Activated T-cell treated with anti-CD3 and anti-CD28 coated beads for 1 hour (primary cell): ENCODE data around the gene RAB17.

Source experiments
- DNase-seq: peaks from one replicate; pipeline ENCODE4 v3.0.0-alpha.2; 2020; ENCODE audit warnings: low read depth

The RAB17 gene, protein sequence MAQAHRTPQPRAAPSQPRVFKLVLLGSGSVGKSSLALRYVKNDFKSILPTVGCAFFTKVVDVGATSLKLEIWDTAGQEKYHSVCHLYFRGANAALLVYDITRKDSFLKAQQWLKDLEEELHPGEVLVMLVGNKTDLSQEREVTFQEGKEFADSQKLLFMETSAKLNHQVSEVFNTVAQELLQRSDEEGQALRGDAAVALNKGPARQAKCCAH

DNA sequence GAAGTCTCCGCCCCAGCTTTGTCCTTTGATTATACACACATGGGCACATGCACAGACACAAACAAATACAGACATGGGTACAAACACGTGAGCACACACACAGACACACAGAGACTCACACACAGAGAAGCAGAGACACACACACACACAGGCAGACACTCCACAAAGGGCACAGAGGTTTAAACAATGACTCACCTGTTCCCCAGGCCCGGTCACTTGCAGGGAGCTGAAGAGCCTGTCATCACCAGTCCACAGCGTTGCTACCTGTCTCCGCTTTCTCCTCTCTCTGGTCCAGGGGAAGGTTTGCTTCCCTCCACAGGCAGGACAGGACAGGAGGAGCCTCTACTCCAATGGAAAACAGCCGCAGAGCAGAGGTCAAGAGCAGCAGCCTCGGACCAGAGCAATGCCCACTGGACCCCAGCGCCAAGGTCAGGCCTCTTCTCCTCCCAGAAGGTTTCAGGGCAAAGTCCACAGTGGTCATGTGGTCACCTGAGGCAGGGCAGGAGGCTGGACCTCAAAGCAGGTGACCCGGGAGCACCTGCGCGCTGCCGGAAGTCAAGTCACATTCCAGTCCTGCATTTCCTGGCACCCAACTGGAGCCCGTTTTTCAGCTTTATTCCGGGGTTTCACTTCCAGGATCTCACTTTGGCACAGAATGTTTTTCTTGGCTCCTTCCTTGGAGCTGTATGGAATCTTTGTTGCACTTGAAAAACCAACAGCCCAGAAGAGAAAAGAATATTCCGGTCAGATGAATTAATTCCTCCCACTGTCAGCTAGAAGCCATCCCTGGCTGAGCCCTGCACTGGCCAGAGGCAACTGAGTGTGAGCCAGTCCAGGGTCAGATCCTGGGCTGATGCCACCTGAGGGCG, at the start of gene RAB17:
Gene RAB17, minus strand, starts transcription at position 463 of the 869 bp plus-strand sequence. CDS start 4,580 bp downstream, outside the sequence.
- no peak for DNase-seq

DNA sequence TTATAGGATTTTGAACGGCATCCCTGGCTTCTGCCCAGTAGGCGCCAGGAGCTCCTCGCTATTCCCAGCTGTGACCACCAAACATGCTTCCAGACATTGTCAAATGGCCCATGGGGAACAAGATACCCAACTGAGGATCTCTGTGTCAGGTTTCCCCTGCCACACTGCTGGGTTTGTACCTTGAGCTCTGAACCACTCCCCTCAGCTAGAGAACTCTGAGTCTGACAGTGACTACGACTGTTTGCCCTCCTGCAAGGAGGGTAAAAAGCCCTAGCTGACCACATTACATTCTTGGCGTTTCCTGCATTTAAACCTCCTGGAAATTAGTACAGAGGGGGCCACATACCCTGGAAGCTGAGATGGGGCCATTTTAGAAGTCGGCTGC, 49.3 kb upstream of the RAB17 start:
- no peak for DNase-seq

DNA sequence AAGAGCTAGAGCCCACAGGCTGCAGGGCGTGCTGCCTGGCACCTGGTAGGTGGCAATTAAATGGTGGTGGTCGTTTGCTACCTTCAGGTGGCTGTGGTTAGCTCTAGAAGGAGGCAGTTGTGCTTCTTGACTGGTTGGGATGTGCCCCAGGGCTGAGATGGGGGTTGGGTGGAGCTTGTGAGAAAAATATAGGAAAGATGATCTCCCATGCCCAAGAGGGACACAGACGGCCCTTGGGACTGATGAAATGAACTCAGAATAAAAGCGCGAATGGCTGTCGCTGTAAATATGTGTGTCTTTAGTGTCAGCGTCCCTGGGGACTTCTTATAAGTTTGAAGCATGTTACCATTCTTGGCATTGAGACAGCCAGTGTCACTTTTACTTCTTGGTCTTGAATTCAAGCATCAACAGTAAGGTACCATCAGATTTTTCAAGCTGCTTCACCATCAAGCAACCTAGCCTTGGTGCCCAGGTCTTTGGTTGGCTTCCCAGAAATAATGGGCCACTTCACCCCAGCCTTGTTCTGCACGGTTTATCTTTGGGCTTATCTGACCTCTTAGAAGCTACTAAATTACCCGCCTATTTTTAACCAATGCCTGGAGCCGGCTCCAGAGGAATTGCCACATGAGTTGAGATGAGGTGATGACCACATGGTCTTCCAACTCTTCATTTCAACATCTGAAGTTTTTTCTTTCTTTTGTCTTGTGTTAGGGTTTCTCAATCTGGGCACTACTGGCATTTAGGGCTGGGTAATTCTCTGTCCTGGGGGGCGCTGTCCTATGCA, 48.7 kb upstream of the RAB17 start:
- DNase-seq, result no peak

DNA sequence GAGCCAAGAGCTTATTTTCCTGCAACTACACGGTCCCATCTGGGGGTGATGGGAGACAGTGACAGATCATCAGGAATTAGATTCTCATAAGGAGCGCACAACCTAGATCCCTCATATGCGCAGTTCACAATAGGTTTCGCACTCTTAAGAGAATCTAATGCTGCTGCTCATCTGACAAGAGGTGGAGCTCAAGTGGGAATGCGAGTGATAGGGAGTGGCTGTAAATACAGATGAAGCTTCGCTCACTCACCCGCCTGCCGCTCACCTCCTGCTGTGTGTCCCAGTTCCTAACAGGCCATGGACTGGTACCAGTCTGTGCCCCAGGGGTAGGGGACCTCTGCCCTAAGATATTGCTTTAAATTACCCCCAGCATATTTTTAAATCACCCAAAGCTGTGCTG, 47.6 kb upstream of the RAB17 start:
- DNase-seq, result no peak

DNA sequence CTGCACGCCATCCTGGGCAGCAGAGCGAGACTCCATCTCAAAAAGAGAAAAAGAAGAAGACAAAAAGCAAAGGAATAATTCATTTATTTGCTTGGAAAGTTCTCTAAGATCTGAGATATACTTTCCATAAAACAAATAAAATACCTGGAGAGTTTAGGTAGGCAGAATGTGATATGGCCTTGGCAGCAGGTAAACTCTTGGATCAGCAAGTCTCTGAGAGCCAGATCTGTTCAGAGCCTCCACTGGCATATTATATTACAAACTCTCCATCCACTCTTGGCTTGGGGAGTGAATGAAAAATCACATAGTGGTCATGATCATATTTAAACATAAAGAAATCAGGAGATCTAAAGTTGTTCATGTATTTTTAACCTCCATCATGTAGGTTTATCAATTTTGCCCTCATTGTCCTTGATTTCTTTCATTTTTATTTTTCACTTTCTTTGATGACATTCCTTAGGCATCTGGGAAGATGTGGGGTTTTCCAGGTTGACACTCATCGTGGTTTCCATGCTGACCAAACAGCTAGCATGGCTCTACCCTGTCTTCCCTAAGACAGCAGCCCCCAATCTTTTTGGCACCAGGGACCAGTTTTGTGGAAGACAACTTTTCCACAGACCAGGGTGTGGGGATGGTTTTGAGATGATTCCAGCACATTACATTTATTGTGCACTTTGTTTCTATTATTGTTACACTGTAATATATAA, 47.0 kb upstream of the RAB17 start:
- no peak for DNase-seq

DNA sequence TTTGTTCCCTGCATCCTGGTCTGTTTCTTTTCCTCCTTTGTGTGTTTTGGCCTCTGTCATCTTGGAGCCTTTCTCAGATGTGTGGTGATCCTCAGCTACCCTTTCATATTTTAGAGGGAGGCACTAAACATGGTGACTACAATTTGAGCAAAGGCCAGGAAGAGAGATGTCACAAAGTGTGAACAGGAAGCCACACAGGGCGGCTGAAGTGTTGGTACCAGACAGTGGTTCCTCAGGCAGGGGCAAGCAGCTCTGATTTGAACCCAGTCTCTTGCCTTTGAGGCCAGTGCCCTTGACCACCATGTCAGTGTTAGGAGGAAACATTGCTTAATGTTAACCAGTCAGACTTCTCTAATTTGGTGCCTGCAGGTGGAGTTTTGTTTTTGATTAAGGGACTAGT, 46.0 kb upstream of the RAB17 start:
- no peak for DNase-seq

DNA sequence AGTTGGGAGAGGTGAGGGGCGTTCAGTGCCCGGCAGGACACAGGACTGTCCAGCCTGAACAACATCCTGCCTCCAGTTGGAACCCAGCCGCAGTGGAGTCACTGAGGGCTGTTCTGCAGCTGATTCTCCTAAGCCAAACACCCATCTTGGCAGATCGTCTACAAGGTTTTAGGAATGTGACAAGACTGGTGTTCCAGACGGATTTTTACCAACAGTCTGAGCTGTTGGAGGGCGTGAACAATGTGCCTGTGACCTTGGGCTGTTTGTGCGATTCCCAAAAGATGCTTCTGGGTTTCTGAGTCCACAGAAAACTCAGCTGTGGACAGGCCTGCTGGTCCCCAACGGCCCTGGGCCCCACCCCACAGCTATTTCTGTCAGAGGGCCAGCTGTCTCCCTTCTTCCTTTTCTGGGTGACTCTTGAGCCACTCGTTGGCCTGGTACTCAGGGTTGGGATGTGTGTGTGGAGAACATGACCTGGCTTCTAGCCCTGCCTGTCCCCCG, 42.6 kb upstream of the RAB17 start:
- DNase-seq, result no peak

DNA sequence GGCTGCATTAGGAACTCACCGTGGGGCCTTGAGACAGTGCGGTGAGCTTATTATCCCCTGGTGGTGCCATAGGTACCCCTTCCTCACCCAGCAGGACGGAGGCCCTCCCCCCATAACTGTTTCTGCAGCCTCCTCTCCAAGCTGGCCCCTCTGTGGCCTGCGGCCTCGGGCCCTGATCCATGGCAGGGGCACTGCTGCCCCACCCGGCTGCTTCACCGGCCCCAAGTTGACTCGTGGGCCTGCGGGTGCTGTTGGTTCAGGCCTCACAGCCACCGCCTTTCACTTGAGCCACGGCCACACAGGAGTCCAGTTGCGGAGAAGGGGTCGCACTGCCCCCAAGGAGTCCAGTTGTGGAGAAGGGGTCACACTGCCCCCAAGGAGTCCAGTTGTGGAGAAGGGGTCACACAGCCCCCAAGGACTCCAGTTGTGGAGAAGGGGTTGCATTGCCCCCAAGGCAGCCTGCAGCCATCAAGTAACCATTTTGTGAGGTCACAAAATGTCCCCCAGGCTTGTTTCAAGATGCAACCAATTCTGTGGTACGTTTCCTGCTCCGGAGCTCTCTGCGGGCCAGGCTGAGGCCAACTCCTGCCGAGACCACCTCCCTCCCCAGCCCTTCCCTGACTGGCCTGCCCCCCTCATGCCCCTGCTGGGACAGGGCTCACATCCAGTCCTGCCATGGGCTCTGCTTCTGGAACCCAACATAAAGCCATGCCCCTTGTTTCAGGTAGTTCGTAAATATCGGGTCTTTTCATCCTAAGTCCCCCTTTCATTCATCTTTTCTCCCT, 41.5 kb upstream of the RAB17 start:
- DNase-seq, result no peak

DNA sequence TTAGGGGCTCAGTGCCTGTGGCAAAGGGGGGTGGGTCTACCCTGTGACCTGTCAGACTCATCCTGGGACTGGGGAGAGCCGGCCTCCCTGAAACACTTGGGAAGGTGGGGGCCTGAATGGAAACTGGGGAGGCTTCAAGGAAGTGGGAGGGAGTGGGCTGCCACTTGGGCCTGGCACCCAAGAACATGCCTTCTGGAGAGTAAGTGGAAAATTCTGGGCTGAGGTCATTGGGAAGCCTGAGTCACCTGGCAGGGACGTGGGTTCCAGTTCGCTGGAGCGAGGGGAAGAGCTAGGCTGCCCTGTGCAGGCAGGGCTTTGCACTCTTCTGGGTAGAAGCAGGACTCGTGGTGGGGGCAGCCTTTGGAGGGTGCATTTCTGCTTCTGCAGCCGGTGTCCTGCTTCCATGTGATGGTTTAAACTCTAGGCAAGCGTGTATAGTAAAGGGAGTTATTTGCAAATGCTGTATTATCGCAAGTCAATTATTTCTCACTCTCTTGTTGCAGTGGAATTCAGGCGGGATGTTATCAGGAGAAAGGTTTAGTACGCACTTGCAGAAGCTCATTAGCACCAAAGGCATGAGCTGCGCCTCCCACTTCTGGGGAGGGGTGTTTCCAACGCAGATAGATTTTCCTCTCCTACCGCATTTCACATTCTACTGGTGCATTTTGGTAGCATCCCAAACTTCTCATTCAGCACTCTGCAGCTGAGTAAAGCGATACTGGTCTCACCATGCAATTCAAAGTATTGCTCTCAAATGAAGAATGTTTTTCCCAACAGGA, 40.7 kb upstream of the RAB17 start:
- DNase-seq, result no peak

DNA sequence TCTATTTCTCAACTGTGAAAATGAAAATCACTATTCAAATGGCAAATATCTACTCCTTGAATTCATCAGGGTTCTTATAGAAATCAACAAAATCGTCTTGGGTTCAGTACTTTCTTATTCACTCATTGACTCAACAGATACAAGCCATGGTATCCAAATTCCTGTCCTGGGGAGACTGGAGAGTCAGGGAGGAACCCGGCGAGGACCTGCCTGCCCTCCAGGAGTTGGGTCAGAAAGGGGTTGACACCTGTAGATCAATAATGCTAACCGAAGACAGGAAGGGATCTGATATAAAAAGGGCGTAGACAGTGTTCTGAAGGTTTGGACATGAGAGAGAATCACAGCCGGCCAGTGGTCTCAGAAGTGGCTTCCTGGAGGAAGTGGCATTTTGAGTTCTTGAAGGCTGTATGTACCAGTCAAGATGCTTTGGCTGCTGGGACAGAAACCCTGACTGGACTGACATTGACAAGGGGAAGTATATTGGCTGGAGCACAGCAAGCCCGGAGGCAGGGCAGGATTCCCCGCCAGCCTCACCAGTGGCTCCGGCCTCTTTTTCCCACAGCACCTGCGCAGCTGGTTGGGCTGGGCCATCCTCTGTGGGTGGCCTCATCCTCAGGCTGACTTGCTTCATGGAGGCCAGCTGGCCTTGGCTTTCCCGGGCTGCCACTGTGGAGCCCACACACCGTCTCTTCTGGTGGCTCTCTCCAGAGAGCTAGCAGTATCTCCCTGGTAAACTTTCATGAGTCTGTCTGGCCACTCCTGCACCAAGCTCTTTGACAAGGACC, 39.9 kb upstream of the RAB17 start:
- DNase-seq, result no peak

DNA sequence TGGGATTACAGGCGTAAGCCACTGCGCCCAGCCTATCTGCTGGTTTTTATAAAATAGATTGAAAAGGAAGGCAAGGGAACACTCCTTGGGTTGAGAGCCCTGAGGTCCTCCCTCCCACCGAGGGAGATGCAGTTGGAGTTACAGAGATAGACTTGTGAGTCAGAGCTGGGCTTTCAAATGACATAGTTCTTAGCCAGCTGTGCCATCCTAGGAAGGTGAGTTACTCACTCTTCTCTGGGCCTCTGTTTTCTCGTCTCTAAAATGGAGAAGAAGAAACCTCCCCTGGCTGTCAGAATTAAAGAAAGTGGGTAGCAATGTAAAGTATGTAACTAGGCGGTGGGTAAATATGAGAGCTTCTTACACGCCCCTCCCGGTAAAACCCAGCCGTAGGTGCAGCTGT, 39.2 kb upstream of the RAB17 start:
- DNase-seq, result no peak

DNA sequence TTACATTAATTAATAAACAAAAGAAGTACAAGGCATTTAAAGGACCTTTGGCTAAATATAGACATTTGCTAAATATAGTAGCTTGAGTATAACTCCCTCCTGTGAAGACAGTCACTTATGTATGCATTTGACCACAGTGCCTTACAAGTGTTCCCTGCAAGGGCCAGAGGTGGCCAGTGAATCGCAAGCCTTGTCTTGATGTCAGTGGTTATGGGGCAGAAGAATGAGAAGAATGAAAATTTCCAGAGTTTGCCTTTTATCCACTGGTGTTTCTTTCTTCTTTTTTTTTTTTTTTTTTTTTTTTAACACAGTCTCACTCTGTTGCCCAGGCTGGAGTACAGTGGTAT, 38.6 kb upstream of the RAB17 start:
- no peak for DNase-seq

DNA sequence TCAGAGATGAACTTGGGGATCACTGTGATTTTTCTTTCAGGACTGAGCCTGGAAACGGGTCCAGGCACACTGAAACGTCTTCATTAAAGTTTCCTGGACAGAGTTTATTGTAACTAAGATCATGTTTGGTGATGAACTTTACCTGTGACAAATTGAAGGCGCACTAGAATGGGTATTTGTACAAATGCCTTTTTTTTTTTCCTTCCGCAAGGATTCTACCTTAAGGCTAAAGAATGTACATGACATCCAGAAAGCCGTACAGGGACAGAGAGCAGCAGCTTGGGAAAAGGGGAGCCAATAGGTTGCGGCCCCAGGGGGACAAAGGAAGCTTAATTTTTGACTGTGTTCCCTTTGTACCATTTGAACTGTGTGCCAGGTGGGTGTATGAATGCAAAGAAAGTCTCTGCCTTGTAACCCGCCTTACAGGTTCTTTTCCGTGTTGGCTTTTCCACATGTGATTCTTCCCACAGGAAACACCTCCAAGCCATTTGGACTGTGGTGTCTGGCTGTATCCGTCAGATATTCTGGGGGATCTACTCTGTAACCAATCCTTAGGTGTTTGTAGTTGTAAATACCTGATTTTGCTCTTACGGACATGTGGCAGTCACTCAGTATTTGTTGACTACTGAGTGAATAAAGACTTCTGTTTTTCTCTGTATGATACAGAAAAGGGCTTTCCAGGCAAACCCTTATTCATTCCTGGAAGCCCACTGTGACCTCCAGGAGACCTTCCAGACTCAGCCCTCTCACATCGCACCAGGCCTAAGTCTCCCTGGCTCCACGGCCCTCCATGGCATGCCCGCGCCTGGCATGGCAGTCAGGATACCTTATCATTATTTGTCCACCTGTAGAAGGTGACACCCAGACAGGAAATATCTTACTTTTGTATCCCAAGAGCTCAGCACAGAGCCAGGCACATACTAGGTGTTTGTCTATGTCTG, 38.0 kb upstream of the RAB17 start:
- DNase-seq, result no peak

DNA sequence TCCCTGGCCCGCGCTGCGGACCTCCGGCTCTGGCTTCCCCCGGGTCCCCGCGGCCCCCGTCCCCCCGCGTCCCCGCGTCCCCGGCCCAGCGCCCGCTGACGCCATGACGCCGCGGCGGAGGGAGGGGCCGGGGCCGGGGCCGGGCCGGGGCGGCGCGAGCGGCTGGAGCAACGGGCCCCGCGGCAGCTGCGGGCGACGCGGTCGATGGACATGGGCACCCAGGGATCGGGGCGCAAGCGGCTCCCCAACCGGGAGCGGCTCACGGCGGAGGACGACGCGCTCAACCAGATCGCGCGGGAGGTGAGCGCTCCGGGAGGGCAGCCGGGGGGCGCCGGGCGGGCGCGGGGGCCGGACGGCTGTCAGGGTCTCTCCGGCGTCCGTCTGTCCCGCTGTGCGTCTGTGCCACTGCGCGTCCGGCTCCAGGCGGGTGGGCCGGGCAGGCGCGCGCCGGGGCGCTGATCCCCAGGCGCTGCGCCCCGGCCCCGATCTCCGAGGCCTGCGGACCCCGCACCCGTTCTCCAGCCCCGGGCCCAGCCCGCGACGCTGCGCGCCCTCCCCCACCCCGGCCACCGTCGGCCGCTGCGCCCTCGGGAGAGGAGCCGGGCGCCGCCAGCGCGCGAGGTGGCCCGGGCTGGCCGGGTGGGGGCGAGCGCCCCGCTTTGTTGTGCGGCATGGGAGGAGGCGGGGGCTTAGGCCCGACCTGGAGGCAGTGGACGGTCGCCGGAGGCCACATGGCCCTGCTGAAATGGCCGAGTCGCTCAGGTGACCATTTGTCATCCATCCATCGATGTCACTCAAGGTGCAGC, 37.1 kb upstream of the RAB17 start, which contains the start of gene LRRFIP1:
Gene LRRFIP1, plus strand, starts transcription at position 147 of the 806 bp plus-strand sequence. Its CDS starts 58 bp downstream, at position 205.
- DNase-seq, result no peak

DNA sequence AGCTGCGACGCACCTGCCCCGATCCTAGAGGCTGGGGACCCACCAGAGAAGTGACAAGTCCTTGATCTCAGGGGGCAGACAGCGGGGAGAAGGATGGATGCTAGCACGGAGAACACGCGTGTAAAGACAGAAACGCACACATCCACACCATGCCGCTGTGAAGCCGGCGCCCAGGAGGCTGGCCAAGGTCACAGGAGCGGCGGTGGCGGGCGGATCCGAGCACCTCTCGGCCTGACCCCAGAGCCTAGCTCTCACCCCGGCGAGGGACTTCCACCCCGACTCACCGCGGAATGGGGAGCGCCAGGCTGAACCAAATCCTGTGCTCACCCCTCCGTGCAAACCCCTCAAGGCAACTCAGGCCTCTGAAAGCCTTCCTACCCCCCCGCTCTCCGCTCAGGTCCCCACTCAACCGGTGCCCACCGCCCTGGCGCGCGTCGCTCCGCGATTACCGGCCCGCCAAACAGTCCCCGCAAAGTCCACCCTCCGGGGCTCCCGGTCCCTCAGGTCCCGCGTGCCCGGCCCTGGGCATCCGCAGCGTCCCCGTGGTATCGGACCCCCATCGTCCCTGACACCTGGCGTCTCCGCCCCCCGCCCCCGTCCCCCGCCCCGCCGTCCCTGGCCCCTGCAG, 36.4 kb upstream of the RAB17 start:
- no peak for DNase-seq

DNA sequence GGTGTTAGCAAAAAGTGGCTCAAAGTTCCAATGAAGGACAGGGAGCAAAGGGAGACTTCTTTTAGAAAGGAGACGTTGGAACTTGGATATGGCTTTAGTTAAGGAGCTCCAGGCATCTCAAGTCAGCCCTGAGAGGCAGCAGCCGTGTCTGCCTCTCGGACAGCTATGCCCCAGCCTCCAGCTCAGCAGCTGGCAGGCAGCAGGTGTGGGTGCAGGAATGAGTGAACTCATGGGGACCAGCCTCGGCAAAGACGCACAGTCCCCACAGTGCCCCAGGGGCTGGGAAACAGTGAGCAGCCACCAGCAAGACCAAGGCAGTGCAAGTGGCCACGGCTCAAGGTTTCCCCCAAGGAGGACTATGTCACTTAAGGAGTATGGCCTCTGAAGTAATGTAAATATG, 35.2 kb upstream of the RAB17 start:
- no peak for DNase-seq

DNA sequence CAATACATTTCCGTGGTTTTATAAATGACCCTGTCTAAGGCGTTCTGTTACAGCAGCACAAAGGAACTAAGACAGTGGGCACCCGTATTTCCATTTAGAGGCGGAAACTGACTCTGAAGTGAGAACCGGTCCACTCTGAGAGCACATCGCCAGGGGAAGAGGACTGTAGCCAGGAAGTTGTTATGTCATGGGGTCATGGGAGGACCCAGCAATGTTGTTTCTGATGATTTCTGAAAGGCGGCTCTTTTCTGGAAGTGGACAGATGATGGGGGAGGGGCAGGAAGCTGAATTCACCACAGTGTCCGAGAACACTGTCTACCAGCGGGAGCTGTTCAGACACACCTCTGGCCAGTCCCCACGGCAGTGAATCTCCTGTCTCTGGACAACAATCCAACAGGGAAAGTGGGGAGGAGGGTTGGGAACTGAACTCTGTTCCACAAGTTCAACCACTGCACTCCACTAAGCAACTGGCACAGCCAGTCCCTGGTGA, 34.7 kb upstream of the RAB17 start:
- DNase-seq, result no peak
